Panc1 (cell line): Measurements from ENCODE around the gene MDH2. TPM values are rescaled to one million over a fixed set of nuclear protein-coding genes. Genes with fewer than 3 reads are reported as not detected.

ENCODE experiments used
- ATAC-seq: fragments of 200-7000 bp; cut with Tn5 transposase; 2 replicates; pipeline ENCODE4 v1.9.1; 2020; ENCODE audit warnings: mild to moderate bottlenecking, moderate library complexity
- BruUV-seq: library from RNA; stranded (reverse); fragments of 400-500 nt; replicated peaks from 2 replicates; lab custom pipeline; 2021; lab: Mats Ljungman, UMichigan
- CTCF ChIA-PET: fragments of 300-600 bp; sonication (Branson Sonifier 250); formaldehyde crosslinking; loops from one replicate; lab custom pipeline; 2022; ENCODE audit warnings: antibody characterized with exemption; lab: Charles Lee
- POLR2A ChIA-PET: fragments of 300-600 bp; sonication (Branson Sonifier 250); formaldehyde crosslinking; loops from one replicate; lab custom pipeline; 2022; ENCODE audit warnings: antibody characterized with exemption; lab: Charles Lee
- DNase-seq: peaks from one replicate; pipeline ENCODE4 v3.0.0-alpha.2; 2010; ENCODE audit warnings: low read depth, low spot score
- H3K27ac ChIP-seq: 2 replicates; pipeline ENCODE4 v1.5.1; 2011; ENCODE audit warnings: mild to moderate bottlenecking, low read length, inconsistent platforms
- H3K27me3 ChIP-seq: fragments of 200-500 bp; sonication (Bioruptor generic); 2 replicates; pipeline ENCODE4 v1.6.0; 2014; ENCODE audit warnings: low read length, inconsistent platforms; ENCODE audit not compliant: control insufficient read depth, insufficient read depth
- H3K36me3 ChIP-seq: fragments of 200-500 bp; sonication (Bioruptor generic); 2 replicates; pipeline ENCODE4 v1.5.1; 2014; ENCODE audit warnings: inconsistent platforms, mild to moderate bottlenecking, low read length, moderate library complexity; ENCODE audit not compliant: control insufficient read depth, insufficient read depth
- H3K4me1 ChIP-seq: 2 replicates; pipeline ENCODE4 v1.5.1; 2011; ENCODE audit warnings: inconsistent platforms, mild to moderate bottlenecking, low read length, moderate library complexity; ENCODE audit not compliant: control insufficient read depth, insufficient read depth
- H3K4me3 ChIP-seq, 2 experiments: 2 replicates each; pipeline ENCODE4 v1.5.1; 2011 to 2012; ENCODE audit warnings: low read depth in 2 of 2, low read length in 2 of 2, mild to moderate bottlenecking in 2 of 2, inconsistent platforms in 1 of 2, moderate library complexity in 1 of 2
- H3K9me3 ChIP-seq: fragments of 200-500 bp; sonication (Bioruptor generic); 2 replicates; pipeline ENCODE4 v1.5.1; 2014; ENCODE audit warnings: low read depth, mild to moderate bottlenecking, inconsistent platforms, low read length, moderate library complexity; ENCODE audit not compliant: control insufficient read depth, insufficient read depth
- CTCF ChIP-seq: fragments of 450-650 bp; IDR thresholded peaks from 2 replicates; pipeline ENCODE4 v1.5.1; 2017; ENCODE audit warnings: mild to moderate bottlenecking
- POLR2AphosphoS5 ChIP-seq: IDR thresholded peaks from 2 replicates; pipeline ENCODE4 v1.6.1; 2012; ENCODE audit warnings: mild to moderate bottlenecking, low read depth, low read length, moderate library complexity
- REST ChIP-seq, 2 experiments: IDR thresholded peaks; 2 replicates each; pipeline ENCODE4 v1.6.1; 2011 to 2012; ENCODE audit warnings: low read depth in 2 of 2, control low read depth in 1 of 2, low read length in 1 of 2, mild to moderate bottlenecking in 1 of 2, moderate library complexity in 1 of 2; ENCODE audit not compliant: insufficient read depth in 1 of 2
- SIN3A ChIP-seq: IDR thresholded peaks from 2 replicates; pipeline ENCODE4 v1.6.1; 2012; ENCODE audit warnings: low read depth, mild to moderate bottlenecking, low read length, moderate library complexity, borderline replicate concordance; ENCODE audit not compliant: insufficient read depth
- TCF7L2 ChIP-seq: IDR thresholded peaks from 2 replicates; pipeline ENCODE4 v1.6.1; 2011; ENCODE audit warnings: mild to moderate bottlenecking, low read depth, low read length, inconsistent platforms
- in situ Hi-C: cut with HindIII; loops from 2 replicates; pipeline ENCODE4 v1.10.0; 2016; ENCODE audit warnings: low sequenced_read_pairs, low pct_unique_long_range_greater_than_20kb
- intact Hi-C: fragments of 100-400 bp; cut with micrococcal nuclease; formaldehyde crosslinking; loops from one replicate; pipeline ENCODE4 v1.10.0; 2022; ENCODE audit not compliant: unreplicated experiment
- total RNA-seq: library from RNA; stranded (reverse); gene quantifications from one replicate; pipeline ENCODE4 v1.2.1, GENCODE V29; 2021; ENCODE audit not compliant: unreplicated experiment

MDH2 gene
- total RNA-seq, 1 experiment from 2014 or later = 365 TPM

- POLR2A ChIA-PET = no interaction called here
These were observed 45.8 kb upstream of the MDH2 start for GRCh38 chr7:76002139-76002538.

GRCh38 chr7:76002822-76003221, 45.1 kb upstream of the MDH2 start:
- Histone ChIP-seq H3K36me3 (peaks cover 5% of the 10 kb centered on the region), H3K4me1 (no peaks in the 10 kb centered on the region), H3K27ac (no peak overlapping the region), H3K27me3 (no peaks in the 10 kb centered on the region), H3K9me3 (no peaks in the 10 kb centered on the region), H3K4me3 (no peak overlapping the region)
- ChIA-PET CTCF (interaction anchor here (0.6 kb wide), 1 partner anchor 81 kb away, joined by 4 read pairs; no protein-coding TSS in a partner anchor), POLR2A (no interaction called here)
- no TSS peak for BruUV-seq
- ATAC-seq (no peak), DNase-seq (no peak)
- intact Hi-C loops = no loop called here
- in situ Hi-C loops = no loop called here
- TF ChIP-seq POLR2AphosphoS5 (no peak), CTCF (no peak), REST (IDR thresholded peaks at IDR 0.05; ENCODE audit: insufficient read depth in 1 of 2, low read depth in 2 of 2, low read length in 1 of 2) (no peak), SIN3A (no peak), TCF7L2 (no peak)

More at GRCh38 chr7:76002139-76002538, 45.8 kb upstream of the MDH2 start:
- intact Hi-C loops (no loop called here), in situ Hi-C loops (no loop called here)
- Histone ChIP-seq H3K27ac (no peak overlapping the region), H3K27me3 (no peaks in the 10 kb centered on the region), H3K4me3 (no peak overlapping the region), H3K4me1 (no peaks in the 10 kb centered on the region), H3K9me3 (no peaks in the 10 kb centered on the region), H3K36me3 (peaks cover 5% of the 10 kb centered on the region)
- BruUV-seq = no TSS peak
- DNase-seq (no peak), ATAC-seq (no peak)
- TF ChIP-seq CTCF (no peak), REST (IDR thresholded peaks at IDR 0.05; ENCODE audit: insufficient read depth in 1 of 2, low read depth in 2 of 2, low read length in 1 of 2) (no peak), TCF7L2 (no peak), POLR2AphosphoS5 (no peak), SIN3A (no peak)
- CTCF ChIA-PET = no interaction called here
